Stimulated activated CD4-positive, alpha-beta T cell treated with anti-CD3 and anti-CD28 coated beads, Interleukin-2, amount 100 ng/mL, for 4 hours (primary cell): ENCODE measurements around the gene ANKMY2.
"Not testable (repeated sequence)": the region's sequence is repeated elsewhere in the genome, so short reads cannot be mapped to it uniquely, and the experiment has no call there.

ENCODE experiments used
- DNase-seq: peaks from one replicate; pipeline ENCODE4 v3.0.0-alpha.2; 2020; ENCODE audit warnings: low read depth

ANKMY2 gene

DNA sequence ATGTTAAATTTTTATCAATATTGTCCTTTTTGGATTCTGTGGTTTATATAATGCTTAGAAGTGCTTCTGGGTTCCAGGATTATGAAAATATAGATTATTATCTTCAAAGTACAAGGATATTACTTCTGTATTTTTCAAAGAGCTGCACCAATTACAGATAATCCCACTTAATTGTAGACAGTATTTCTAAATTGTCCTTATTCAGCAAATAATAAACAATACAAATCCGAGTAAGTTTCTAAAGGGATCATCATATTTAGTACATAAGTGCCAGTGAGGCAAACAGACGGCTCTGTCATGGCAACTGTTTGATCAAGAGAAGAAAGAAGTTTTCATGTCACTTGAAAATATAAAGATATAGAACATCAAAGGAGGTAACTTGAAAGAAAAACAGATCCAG, 19.2 kb downstream of the ANKMY2 start:
- DNase-seq, result no peak

DNA sequence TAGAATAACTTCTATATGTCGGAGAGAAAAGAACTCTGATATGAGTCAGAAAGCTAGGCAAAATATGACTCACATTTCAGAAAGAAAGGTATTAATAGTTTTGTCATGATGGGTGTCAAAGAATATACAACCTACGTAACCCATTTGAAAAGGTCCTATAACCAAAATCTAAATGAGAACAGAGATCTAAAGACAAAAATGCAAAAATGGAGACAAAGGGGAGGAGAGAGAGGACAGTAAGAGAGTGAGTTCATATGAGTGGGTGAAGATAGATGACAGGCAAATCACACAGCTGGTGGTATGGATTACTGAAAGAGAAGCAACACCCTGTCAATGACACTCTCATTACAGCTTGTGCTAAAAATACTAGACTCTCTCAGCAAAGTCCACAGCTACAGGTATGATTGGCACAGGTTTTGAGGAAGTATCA, 25.6 kb downstream of the ANKMY2 start:
- DNase-seq, result no peak

- no peak for DNase-seq
These were observed 29.0 kb downstream of the ANKMY2 start for GRCh38 chr7:16616542-16616941.

- DNase-seq, result no peak
These were observed 29.4 kb downstream of the ANKMY2 start for GRCh38 chr7:16616122-16616521.

- DNase-seq, result no peak
These were observed 30.3 kb downstream of the ANKMY2 start for GRCh38 chr7:16615228-16615627.

- no peak for DNase-seq
These were observed 33.8 kb downstream of the ANKMY2 start for GRCh38 chr7:16611711-16612110.

DNA sequence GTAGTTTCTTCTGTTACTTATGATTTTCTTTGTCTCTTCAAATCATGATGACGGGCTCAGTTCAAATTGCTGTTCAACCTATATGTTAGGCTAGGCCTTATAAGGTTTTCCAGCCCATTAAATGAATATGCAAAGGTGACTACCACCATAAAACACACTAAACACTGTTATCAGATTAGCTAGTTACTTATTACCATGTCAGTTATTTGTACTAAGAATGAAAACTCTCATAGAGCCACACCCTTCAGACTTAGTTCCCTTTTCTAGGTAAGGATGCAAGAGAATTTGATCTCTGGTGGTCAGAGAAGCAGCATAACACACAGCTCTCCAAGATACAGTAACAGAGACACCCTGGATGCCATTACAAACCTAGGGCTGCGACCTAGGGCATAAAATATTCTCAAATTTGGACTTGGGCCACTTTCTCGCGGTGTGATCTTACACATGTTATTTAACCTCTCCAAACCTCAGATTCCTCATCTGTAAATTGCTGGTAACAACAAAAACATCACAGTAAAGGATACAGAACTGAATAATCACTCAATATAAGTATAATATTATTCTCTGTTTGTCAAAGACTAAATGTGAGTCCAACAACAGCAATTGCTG, 35.6 kb downstream of the ANKMY2 start:
- DNase-seq, result no peak

- DNase-seq, result no peak
These were observed 38.9 kb downstream of the ANKMY2 start for GRCh38 chr7:16606704-16607103.

GRCh38 chr7:16604054-16604453, 41.5 kb downstream of the ANKMY2 start:
- DNase-seq, result no peak

DNA sequence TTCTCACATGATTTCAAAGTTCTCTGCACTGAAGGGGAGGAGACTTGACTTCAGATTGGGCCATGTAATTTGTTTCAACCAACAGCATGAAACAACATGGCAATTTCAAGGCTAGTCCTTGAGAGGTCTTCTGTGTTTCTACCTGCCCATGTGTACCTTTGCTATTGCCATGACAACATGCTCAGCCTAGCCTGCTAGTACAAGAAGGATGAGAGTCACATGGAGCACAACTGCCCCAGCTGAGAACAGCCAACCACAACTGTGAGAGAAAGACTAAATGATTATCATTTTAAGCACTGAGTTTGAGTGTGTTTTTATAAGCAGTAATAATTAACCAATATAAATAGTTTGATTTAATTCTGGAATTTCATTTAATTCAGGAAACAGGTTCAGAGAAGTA, 41.9 kb downstream of the ANKMY2 start:
- no peak for DNase-seq

- DNase-seq, result no peak
These were observed 45.7 kb downstream of the ANKMY2 start for GRCh38 chr7:16599860-16600259.

GRCh38 chr7:16598015-16598414, 47.5 kb downstream of the ANKMY2 start:
- no peak for DNase-seq

GRCh38 chr7:16595596-16595995, 50.0 kb downstream of the ANKMY2 start:
- not testable (repeated sequence) for DNase-seq

DNA sequence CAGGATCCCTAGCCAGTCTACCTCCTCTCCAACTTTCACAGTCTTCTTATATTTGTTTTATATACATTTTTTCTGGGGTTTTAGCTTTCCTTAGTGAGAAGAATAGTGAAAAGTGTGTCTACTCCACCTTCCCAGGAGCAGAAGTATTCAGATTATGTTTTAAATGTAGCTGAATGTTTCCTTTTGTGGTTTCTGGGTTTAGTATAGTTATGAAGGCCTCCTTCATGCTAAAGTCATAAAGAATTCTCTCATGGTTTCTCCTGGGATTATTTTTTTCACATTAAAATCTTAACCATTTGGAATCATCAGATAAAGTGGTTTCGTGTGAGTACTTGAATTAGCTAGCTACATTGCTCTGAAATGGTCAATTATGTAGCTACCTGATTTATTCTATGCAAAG, 50.9 kb downstream of the ANKMY2 start:
- DNase-seq, result no peak

- no peak for DNase-seq
These were observed 51.5 kb downstream of the ANKMY2 start for GRCh38 chr7:16594061-16594460.

DNA sequence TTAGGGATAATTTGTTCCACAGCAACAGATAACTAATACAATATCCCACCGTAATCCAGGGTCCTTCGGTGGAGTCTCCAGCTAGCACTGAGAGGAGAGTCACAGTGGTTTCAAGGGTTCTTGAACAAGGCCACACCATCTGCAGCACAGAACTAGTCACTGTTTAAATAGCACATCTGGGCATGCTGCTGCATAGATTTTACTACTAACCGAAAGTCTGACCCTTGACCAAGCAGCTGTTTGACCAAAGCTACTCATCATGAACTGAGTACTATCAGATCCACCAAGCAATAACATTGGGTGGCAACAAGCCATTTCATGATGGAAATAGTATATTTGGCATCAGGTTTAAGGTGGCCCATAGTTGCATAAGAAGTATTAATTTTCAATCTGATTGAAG, 53.2 kb downstream of the ANKMY2 start:
- no peak for DNase-seq

GRCh38 chr7:16590424-16590823, 55.1 kb downstream of the ANKMY2 start:
- no peak for DNase-seq

DNA sequence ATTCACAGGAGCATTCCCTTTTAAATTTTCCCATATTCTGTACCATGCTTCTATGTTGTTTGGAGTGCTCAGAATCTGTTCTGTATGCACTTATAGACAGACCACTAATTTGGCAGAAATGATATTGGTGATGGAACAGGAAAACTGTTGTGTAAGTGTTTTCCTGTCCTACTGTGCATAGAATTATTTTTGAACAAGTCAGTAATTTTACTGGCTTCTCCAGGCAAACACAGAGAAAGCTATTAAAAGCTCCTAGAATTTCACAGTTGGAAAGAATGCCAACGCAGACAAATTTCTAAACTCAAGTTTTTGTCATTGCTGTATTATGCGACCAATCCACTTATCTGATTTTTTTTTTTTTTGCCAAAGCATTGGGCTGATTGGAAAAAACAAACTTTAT, 55.7 kb downstream of the ANKMY2 start:
- DNase-seq, result no peak

- DNase-seq, result no peak
These were observed 57.8 kb downstream of the ANKMY2 start for GRCh38 chr7:16587790-16588189.

DNA sequence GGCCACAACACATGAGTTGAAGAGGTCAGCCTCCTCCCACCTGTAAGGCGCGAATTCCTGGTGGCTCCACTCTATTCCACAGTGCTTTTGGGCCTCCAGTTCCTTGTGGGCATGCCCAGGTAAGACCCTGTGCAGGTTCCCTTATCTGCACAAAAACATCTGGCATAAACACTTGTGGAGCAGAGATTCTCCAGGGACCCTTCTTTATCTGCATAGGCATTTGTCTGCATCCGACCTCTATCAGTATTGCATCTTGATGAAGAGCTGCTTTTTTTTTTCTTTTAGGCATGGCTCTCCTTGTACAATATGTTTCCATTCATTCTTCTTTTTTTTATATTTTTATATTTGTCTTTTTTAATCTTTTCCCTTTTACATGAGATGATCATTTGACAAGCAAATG, 58.4 kb downstream of the ANKMY2 start:
- no peak for DNase-seq

DNA sequence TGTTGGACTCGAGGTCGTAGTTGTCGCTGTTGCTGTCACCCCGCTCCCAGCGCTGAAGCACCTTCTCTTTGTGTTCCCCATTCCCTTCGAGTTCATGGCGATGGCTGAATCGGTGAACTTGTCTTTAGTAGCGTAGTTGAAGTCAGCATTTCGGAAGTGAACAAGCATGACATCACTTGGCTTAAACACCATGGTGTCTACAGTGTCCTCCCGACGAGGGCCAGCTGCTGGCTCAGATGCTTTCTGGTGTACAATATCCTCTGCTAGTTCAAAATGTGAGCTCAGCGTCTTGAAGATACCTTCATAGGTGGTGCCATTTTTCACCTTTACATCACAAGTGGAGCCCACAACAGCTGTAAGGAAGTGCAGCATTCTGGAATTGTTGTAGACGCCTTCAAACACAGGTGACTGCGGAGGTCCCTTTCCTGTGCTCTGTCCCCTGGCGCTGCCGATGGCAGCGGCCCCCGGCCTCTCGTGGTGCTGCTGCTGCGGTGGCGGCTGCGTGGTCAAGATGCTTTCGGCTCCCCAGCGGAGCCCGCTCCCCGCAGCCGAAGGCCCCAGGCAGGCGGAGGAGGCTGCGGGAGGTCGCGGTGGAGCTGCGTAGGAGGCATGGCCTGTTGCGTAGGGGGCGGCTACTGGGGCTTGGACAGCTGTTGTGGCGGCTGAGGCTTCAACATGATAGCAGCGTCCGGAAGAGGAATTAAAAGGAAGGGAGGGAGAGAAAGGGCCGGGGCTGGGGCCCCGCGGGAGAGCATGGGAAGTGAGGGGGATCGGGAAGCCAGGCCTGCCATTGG, 59.3 kb downstream of the ANKMY2 start:
- DNase-seq, result no peak

DNA sequence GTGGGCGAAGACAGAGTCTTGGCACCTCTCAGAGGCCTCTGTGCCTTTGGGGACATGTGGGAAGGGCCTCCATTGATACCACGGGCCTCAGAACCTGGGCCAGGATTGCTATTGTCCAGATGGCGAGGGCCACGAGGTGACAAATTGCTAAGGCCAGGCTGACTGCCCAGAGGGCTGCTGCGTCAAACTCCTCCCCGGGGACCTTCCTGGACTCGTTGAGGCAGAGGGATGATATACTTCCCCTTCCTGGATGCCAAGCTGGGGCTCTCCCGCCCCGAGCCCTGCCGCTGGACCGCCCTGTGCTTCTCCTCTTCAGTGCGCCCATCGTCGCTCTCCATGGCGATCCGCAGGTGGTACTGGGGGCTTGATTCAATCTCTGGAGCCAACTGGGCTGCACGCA, 60.0 kb downstream of the ANKMY2 start:
- no peak for DNase-seq

GRCh38 chr7:16583834-16584233, 61.7 kb downstream of the ANKMY2 start:
- no peak for DNase-seq

GRCh38 chr7:16581286-16581685, 64.3 kb downstream of the ANKMY2 start:
- DNase-seq, result no peak
